ENCODE results near the gene FOXS1.

DNA sequence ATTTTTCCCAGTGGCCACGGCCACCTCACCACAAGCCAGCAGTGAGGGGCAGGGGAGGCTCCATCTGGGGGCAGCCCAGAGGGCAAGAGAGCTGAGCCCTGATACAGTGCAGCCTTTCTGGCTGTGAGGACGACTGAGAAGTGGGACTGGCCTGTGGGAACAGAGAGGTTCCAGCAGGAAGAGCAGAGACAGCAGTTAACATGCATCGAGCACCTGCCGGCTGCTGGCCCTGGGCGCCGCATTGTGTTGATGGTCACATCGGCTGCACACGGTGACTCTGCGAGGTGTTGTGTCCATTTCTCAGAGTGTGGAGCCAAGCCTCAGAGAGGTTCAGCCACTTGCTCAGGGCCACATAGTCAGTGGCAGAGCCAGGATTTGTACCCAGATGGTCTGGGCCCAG is 9.8 kb downstream of the FOXS1 start:
- TF ChIP-seq, protein P1, sequence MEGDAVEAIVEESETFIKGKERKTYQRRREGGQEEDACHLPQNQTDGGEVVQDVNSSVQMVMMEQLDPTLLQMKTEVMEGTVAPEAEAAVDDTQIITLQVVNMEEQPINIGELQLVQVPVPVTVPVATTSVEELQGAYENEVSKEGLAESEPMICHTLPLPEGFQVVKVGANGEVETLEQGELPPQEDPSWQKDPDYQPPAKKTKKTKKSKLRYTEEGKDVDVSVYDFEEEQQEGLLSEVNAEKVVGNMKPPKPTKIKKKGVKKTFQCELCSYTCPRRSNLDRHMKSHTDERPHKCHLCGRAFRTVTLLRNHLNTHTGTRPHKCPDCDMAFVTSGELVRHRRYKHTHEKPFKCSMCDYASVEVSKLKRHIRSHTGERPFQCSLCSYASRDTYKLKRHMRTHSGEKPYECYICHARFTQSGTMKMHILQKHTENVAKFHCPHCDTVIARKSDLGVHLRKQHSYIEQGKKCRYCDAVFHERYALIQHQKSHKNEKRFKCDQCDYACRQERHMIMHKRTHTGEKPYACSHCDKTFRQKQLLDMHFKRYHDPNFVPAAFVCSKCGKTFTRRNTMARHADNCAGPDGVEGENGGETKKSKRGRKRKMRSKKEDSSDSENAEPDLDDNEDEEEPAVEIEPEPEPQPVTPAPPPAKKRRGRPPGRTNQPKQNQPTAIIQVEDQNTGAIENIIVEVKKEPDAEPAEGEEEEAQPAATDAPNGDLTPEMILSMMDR (conservative IDR thresholded peaks at IDR 0.05; ENCODE audit: low read depth, low read length): no peak
- TF ChIP-seq EZH2 (IDR thresholded peaks at IDR 0.05; ENCODE audit: low read length, unreplicated experiment): no peak
